Measurements from ENCODE around the gene NBL1.
"Not testable (repeated sequence)": the region's sequence is repeated elsewhere in the genome, so short reads cannot be mapped to it uniquely, and the experiment has no call there.

NBL1 gene

DNA sequence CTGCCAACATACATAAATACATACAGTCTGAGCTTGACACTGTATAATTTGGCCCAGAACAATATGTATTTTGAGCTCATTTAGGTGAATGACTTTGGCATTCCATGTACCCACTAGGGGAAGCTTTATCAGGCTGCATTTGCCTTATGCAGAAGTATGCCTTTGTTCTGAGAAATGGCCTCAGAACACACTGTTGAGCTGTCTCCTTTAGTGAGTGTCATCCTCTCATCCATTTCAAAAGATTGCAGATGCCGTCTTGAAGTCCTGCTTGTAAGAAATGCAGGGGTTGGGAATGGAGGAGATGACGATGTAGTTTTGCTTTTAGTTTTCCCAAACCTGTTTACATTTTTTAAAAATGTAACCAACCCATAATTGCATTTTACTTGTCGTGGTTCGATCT is 14.8 kb upstream of the NBL1 start:
- no peak overlapping the region for H3K4me3 ChIP-seq (ENCODE audit: low read length in 2 of 2)
- H3K14ac ChIP-seq (ENCODE audit: low read length): no peak overlapping the region
- no peak overlapping the region for H3K4me2 ChIP-seq (ENCODE audit: insufficient read depth, low read length, poor library complexity, severe bottlenecking)
- H3K4me1 ChIP-seq (ENCODE audit: control insufficient read depth in 2 of 2, insufficient read depth in 1 of 2, low read depth in 1 of 2, low read length in 2 of 2): no peaks in the 10 kb centered on the region
- H3K9me3 ChIP-seq (replicated peaks in 1 of 2; ENCODE audit: control insufficient read depth in 2 of 2, insufficient read depth in 1 of 2, low read depth in 1 of 2, low read length in 2 of 2): no peaks in the 10 kb centered on the region
- no peak overlapping the region for H3K9ac ChIP-seq (ENCODE audit: low read depth, low read length, poor library complexity)
- no peaks in the 10 kb centered on the region for H3K27me3 ChIP-seq (ENCODE audit: control insufficient read depth in 3 of 3, insufficient read depth in 3 of 3, low read depth in 1 of 3, low read length in 3 of 3)
- no peak overlapping the region for H3K27ac ChIP-seq (replicated peaks; ENCODE audit: low read length)
- H2BK5ac ChIP-seq (ENCODE audit: low read length): no peak overlapping the region
- H4K8ac ChIP-seq (ENCODE audit: low read depth, low read length): no peak overlapping the region
- no peak overlapping the region for H2BK15ac ChIP-seq (ENCODE audit: low read length)
- no peak overlapping the region for H3K18ac ChIP-seq (ENCODE audit: low read length)
- no peaks in the 10 kb centered on the region for H3K79me1 ChIP-seq (ENCODE audit: low read depth, low read length)
- no CpG with 5 or more reads among the region's 4 CpGs for WGBS, 2 donors (ENCODE audit: extremely low coverage in 2 of 2, insufficient read length in 2 of 2, insufficient replicate concordance in 1 of 2)
- H2AFZ ChIP-seq (ENCODE audit: low read length): no peak overlapping the region
- no peak overlapping the region for H4K91ac ChIP-seq (ENCODE audit: low read depth, low read length, poor library complexity)
- no peak overlapping the region for H3K4ac ChIP-seq (ENCODE audit: low read length)
- DNase-seq (ENCODE audit: low spot score): no peak
- peaks cover 15 to 45% of the 10 kb centered on the region in 2 donors for H3K36me3 ChIP-seq (replicated peaks in 1 of 2; ENCODE audit: control insufficient read depth in 2 of 2, insufficient read depth in 2 of 2, low read length in 2 of 2)
- no peak overlapping the region for H2BK120ac ChIP-seq (ENCODE audit: low read depth, low read length)
- H2BK12ac ChIP-seq (ENCODE audit: low read length): no peak overlapping the region
- H3K23ac ChIP-seq (ENCODE audit: low read depth, low read length, poor library complexity): no peak overlapping the region
- H2AK5ac ChIP-seq (ENCODE audit: low read depth, low read length): no peak overlapping the region

DNA sequence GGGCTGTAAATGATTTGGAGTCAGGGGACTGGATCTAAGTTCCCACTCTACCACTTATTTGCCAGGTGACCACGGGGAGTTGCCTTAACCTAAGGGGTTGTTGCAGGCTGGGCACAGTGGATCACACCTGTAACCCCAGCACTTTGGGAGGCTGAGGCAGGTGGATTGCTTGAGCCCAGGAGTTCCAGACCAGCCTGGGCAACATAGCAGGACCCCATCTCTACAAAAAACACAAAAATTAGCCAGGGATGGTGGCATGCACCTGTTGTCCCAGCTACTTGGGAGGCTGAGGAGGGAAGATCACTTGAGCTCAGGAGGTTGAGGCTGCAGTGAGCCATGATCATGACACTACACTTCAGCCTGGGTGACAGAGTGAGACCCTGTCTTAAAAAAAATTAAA is 13.9 kb upstream of the NBL1 start:
- H3K23ac ChIP-seq (ENCODE audit: low read depth, low read length, poor library complexity); H2AFZ ChIP-seq (ENCODE audit: low read length); H3K14ac ChIP-seq (ENCODE audit: low read length); H3K18ac ChIP-seq (ENCODE audit: low read length); H3K27me3 ChIP-seq (ENCODE audit: control insufficient read depth in 3 of 3, insufficient read depth in 3 of 3, low read depth in 1 of 3, low read length in 3 of 3); H3K9ac ChIP-seq (ENCODE audit: low read depth, low read length, poor library complexity); DNase-seq (ENCODE audit: low spot score); H3K4me2 ChIP-seq (ENCODE audit: insufficient read depth, low read length, poor library complexity, severe bottlenecking); H4K8ac ChIP-seq (ENCODE audit: low read depth, low read length); H2AK5ac ChIP-seq (ENCODE audit: low read depth, low read length); H3K9me3 ChIP-seq (replicated peaks in 1 of 2; ENCODE audit: control insufficient read depth in 2 of 2, insufficient read depth in 1 of 2, low read depth in 1 of 2, low read length in 2 of 2); H4K91ac ChIP-seq (ENCODE audit: low read depth, low read length, poor library complexity); H2BK120ac ChIP-seq (ENCODE audit: low read depth, low read length); H2BK5ac ChIP-seq (ENCODE audit: low read length); H3K79me1 ChIP-seq (ENCODE audit: low read depth, low read length); H3K27ac ChIP-seq (replicated peaks; ENCODE audit: low read length); H3K4me1 ChIP-seq (ENCODE audit: control insufficient read depth in 2 of 2, insufficient read depth in 1 of 2, low read depth in 1 of 2, low read length in 2 of 2); H3K4ac ChIP-seq (ENCODE audit: low read length); H3K4me3 ChIP-seq (ENCODE audit: low read length in 2 of 2); H2BK12ac ChIP-seq (ENCODE audit: low read length); H2BK15ac ChIP-seq (ENCODE audit: low read length): not testable (repeated sequence)
- H3K36me3 ChIP-seq (replicated peaks in 1 of 2; ENCODE audit: control insufficient read depth in 2 of 2, insufficient read depth in 2 of 2, low read length in 2 of 2): peaks cover 13 to 36% of the 10 kb centered on the region in 2 donors
- no CpG with 5 or more reads among the region's 1 CpG for WGBS, 2 donors (ENCODE audit: extremely low coverage in 2 of 2, insufficient read length in 2 of 2, insufficient replicate concordance in 1 of 2)

DNA sequence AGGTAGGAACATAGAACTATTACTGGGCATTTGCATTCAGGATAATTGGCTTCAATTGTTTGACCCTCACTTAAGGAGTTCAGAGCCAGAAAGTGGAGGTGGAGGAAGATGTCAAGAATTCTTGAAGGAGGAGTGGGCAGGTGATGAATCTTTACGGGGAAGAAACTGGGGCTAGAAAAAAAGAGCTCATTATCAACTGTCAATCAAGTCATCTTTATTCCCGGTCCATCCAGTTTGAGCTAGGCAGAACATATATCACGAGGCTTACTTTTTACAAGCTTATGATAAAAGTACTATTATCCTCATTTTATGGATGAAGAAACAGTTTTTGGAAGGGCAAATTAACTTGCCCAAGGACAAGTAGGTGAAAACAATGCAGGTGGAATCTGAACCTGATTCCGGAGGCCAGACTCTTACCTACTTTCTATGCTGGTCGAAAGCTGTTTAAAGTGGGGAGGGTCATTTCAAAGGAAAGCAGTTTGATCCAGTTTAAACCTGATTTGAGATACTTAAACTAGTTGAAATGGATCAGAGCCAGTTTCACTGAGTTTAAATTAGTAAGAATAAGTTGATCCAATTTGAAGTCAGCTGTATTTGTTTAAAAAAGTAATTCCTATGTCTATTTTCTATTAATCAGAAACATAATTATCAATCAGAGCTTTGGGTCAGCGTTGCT is 13.3 kb upstream of the NBL1 start:
- H2AFZ ChIP-seq (ENCODE audit: low read length): no peak overlapping the region
- no peak overlapping the region for H2BK15ac ChIP-seq (ENCODE audit: low read length)

DNA sequence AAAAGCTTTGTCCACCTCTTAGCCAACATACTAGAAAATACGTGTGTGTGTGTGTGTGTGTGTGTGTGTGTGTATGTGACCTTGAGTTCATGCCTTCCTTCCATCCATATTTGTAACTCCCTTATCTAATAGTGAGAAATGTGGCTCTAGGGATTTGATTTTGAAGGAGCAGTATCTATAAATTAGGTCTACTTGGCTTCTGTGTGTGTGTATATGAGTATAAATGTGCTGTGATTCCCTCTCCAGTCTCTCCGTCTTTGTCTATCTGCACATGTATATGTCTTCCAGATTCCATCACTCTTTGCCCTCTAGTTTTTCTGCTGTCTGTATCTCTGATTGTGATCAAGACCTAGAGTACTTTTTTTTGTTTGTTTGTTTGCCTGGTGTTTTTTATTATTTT is 11.9 kb upstream of the NBL1 start:
- no peak overlapping the region for H3K14ac ChIP-seq (ENCODE audit: low read length)

More for the DNA sequence above, 13.3 kb upstream of the NBL1 start:
- Histone ChIP-seq H2BK120ac (ENCODE audit: low read depth, low read length) (no peak overlapping the region), H3K27me3 (ENCODE audit: control insufficient read depth in 3 of 3, insufficient read depth in 3 of 3, low read depth in 1 of 3, low read length in 3 of 3) (no peaks in the 10 kb centered on the region), H3K4me3 (ENCODE audit: low read length in 2 of 2) (no peak overlapping the region), H4K8ac (ENCODE audit: low read depth, low read length) (no peak overlapping the region), H3K9me3 (replicated peaks in 1 of 2; ENCODE audit: control insufficient read depth in 2 of 2, insufficient read depth in 1 of 2, low read depth in 1 of 2, low read length in 2 of 2) (no peaks in the 10 kb centered on the region), H3K23ac (ENCODE audit: low read depth, low read length, poor library complexity) (no peak overlapping the region), H2BK12ac (ENCODE audit: low read length) (no peak overlapping the region), H2BK5ac (ENCODE audit: low read length) (no peak overlapping the region), H3K14ac (ENCODE audit: low read length) (no peak overlapping the region), H3K27ac (replicated peaks; ENCODE audit: low read length) (no peak overlapping the region), H3K18ac (ENCODE audit: low read length) (no peak overlapping the region), H2AK5ac (ENCODE audit: low read depth, low read length) (no peak overlapping the region), H3K9ac (ENCODE audit: low read depth, low read length, poor library complexity) (no peak overlapping the region), H3K79me1 (ENCODE audit: low read depth, low read length) (no peaks in the 10 kb centered on the region), H3K4me2 (ENCODE audit: insufficient read depth, low read length, poor library complexity, severe bottlenecking) (no peak overlapping the region), H4K91ac (ENCODE audit: low read depth, low read length, poor library complexity) (no peak overlapping the region), H3K4ac (ENCODE audit: low read length) (no peak overlapping the region), H3K4me1 (ENCODE audit: control insufficient read depth in 2 of 2, insufficient read depth in 1 of 2, low read depth in 1 of 2, low read length in 2 of 2) (no peaks in the 10 kb centered on the region), H3K36me3 (replicated peaks in 1 of 2; ENCODE audit: control insufficient read depth in 2 of 2, insufficient read depth in 2 of 2, low read length in 2 of 2) (peaks cover 11 to 30% of the 10 kb centered on the region in 2 donors)
- DNase-seq (ENCODE audit: low spot score): no peak
- WGBS, 2 donors (ENCODE audit: extremely low coverage in 2 of 2, insufficient read length in 2 of 2, insufficient replicate concordance in 1 of 2): no CpG with 5 or more reads among the region's 6 CpGs

More for the DNA sequence above, 11.9 kb upstream of the NBL1 start:
- no peak overlapping the region for H3K4me2 ChIP-seq (ENCODE audit: insufficient read depth, low read length, poor library complexity, severe bottlenecking)
- no peak overlapping the region for H2BK12ac ChIP-seq (ENCODE audit: low read length)
- no peaks in the 10 kb centered on the region for H3K9me3 ChIP-seq (replicated peaks in 1 of 2; ENCODE audit: control insufficient read depth in 2 of 2, insufficient read depth in 1 of 2, low read depth in 1 of 2, low read length in 2 of 2)
- DNase-seq (ENCODE audit: low spot score): no peak
- no peak overlapping the region for H2BK15ac ChIP-seq (ENCODE audit: low read length)
- H4K8ac ChIP-seq (ENCODE audit: low read depth, low read length): no peak overlapping the region
- no peaks in the 10 kb centered on the region for H3K27me3 ChIP-seq (ENCODE audit: control insufficient read depth in 3 of 3, insufficient read depth in 3 of 3, low read depth in 1 of 3, low read length in 3 of 3)
- no peak overlapping the region for H2BK120ac ChIP-seq (ENCODE audit: low read depth, low read length)
- H2BK5ac ChIP-seq (ENCODE audit: low read length): no peak overlapping the region
- H3K4ac ChIP-seq (ENCODE audit: low read length): no peak overlapping the region
- H3K9ac ChIP-seq (ENCODE audit: low read depth, low read length, poor library complexity): no peak overlapping the region
- no CpG with 5 or more reads among the region's 2 CpGs for WGBS, 2 donors (ENCODE audit: extremely low coverage in 2 of 2, insufficient read length in 2 of 2, insufficient replicate concordance in 1 of 2)
- no peaks in the 10 kb centered on the region for H3K79me1 ChIP-seq (ENCODE audit: low read depth, low read length)
- no peak overlapping the region for H3K27ac ChIP-seq (replicated peaks; ENCODE audit: low read length)
- H3K18ac ChIP-seq (ENCODE audit: low read length): no peak overlapping the region
- peaks cover 0 to 2% of the 10 kb centered on the region in 2 donors for H3K4me1 ChIP-seq (ENCODE audit: control insufficient read depth in 2 of 2, insufficient read depth in 1 of 2, low read depth in 1 of 2, low read length in 2 of 2)
- H3K36me3 ChIP-seq (replicated peaks in 1 of 2; ENCODE audit: control insufficient read depth in 2 of 2, insufficient read depth in 2 of 2, low read length in 2 of 2): peaks cover 8 to 16% of the 10 kb centered on the region in 2 donors
- H4K91ac ChIP-seq (ENCODE audit: low read depth, low read length, poor library complexity): no peak overlapping the region
- H2AFZ ChIP-seq (ENCODE audit: low read length): no peak overlapping the region
- H3K4me3 ChIP-seq (ENCODE audit: low read length in 2 of 2): no peak overlapping the region
- H2AK5ac ChIP-seq (ENCODE audit: low read depth, low read length): no peak overlapping the region
- H3K23ac ChIP-seq (ENCODE audit: low read depth, low read length, poor library complexity): no peak overlapping the region

Data from neuronal stem cell (in vitro differentiated cells).